ENCODE measurements around the gene NNT. TPM values are rescaled to one million over a fixed set of nuclear protein-coding genes. Genes with fewer than 3 reads are reported as not detected.
A peak's percentile ranks its signal among the peaks of the same experiment; 100 is the strongest.
"Not testable (repeated sequence)": the region's sequence is repeated elsewhere in the genome, so short reads cannot be mapped to it uniquely, and the experiment has no call there.

NNT gene
- total and polyA plus RNA-seq, 2 experiments from 2014 or later: 55.3 to 102 TPM

DNA sequence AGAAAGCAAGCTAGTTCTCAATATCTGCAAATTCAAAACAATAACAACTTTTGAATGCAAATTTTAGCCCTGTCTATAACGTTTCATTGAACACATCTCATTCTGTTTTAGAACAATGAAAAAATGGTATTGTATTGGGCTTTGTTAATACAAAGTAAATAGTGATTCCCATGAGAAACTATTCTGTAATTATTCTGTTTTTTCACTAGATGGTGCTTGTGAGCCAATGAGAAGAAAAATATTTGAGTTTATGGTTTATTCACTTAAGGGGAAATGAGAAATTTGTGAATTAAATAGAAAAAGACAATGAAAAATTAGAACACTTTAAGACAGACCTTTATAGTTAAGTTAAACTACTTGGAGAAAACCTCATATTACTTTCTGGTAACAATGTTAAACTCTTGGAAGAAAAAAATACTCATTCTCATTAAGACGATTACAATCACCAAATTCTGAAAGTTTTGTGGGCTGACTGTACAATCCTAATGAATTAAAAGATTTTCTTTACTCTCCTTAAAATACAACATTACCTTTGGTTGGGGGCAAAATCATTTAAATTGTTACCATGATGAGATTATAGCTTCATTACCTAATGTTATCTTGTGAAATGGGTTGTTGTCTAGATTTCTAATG, 127.0 kb downstream of the NNT start:
- TF ChIP-seq, protein P1, sequence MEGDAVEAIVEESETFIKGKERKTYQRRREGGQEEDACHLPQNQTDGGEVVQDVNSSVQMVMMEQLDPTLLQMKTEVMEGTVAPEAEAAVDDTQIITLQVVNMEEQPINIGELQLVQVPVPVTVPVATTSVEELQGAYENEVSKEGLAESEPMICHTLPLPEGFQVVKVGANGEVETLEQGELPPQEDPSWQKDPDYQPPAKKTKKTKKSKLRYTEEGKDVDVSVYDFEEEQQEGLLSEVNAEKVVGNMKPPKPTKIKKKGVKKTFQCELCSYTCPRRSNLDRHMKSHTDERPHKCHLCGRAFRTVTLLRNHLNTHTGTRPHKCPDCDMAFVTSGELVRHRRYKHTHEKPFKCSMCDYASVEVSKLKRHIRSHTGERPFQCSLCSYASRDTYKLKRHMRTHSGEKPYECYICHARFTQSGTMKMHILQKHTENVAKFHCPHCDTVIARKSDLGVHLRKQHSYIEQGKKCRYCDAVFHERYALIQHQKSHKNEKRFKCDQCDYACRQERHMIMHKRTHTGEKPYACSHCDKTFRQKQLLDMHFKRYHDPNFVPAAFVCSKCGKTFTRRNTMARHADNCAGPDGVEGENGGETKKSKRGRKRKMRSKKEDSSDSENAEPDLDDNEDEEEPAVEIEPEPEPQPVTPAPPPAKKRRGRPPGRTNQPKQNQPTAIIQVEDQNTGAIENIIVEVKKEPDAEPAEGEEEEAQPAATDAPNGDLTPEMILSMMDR (IDR thresholded peaks at IDR 0.05; ENCODE audit: poor library complexity): peak; percentile 70
- TF ChIP-seq EZH2phosphoT487 (IDR thresholded peaks at IDR 0.05; ENCODE audit: low read depth, severe bottlenecking, unreplicated experiment): no peak
- Histone ChIP-seq H3K27ac (no peak overlapping the region), H3K27me3 (no peaks in the 10 kb centered on the region), H2AFZ (no peak overlapping the region), H3K36me3 (replicated peaks; ENCODE audit: insufficient read depth, low read depth) (no peaks in the 10 kb centered on the region), H3K9me2 (replicated peaks; ENCODE audit: insufficient read depth) (no peaks in the 10 kb centered on the region), H3K4me3 (no peak overlapping the region), H3K4me1 (ENCODE audit: insufficient read depth) (no peaks in the 10 kb centered on the region), H3K79me2 (no peaks in the 10 kb centered on the region), H3K9me3 (ENCODE audit: low read depth) (no peaks in the 10 kb centered on the region), H3K4me2 (no peak overlapping the region), H4K20me1 (ENCODE audit: insufficient read depth, poor library complexity, severe bottlenecking) (no peaks in the 10 kb centered on the region)
- DNase-seq (ENCODE audit: low spot score): peak; percentile 21
- WGBS (ENCODE audit: low lambda C conversion rate, missing lambda C conversion rate): 44% methylated on average over 2 of the region's 2 CpGs

DNA sequence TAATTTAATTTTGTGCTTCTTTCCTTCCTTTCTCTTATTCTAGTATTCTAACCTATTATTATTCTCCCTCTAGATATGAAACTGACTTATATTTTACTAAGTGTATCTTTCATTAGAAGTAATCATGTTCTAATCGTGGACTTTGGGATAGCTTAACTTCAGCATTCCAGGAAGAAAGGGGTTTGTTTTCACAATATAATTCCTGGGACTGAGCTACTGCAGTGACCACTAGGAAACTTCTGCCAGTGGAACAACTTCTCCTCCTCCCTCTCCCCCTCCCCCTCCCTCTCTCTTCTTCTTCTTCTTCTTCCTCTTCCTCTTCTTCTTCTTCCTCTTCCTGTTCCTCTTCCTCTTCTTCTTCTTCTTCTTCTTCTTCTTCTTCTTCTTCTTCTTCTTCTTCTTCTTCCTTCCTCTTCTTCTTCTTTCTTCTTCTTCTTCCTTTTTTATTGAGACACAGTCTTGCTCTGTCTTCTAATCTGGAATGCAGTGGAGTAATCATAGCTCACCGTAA, 127.9 kb downstream of the NNT start:
- Histone ChIP-seq H3K27me3 (no peaks in the 10 kb centered on the region), H3K4me2 (no peak overlapping the region), H4K20me1 (ENCODE audit: insufficient read depth, poor library complexity, severe bottlenecking) (no peaks in the 10 kb centered on the region), H3K79me2 (no peaks in the 10 kb centered on the region), H3K9me2 (replicated peaks; ENCODE audit: insufficient read depth) (no peaks in the 10 kb centered on the region), H3K4me3 (no peak overlapping the region), H2AFZ (no peak overlapping the region), H3K4me1 (ENCODE audit: insufficient read depth) (no peaks in the 10 kb centered on the region), H3K27ac (no peak overlapping the region), H3K36me3 (replicated peaks; ENCODE audit: insufficient read depth, low read depth) (no peaks in the 10 kb centered on the region), H3K9me3 (ENCODE audit: low read depth) (no peaks in the 10 kb centered on the region)
- TF ChIP-seq EZH2phosphoT487 (IDR thresholded peaks at IDR 0.05; ENCODE audit: low read depth, severe bottlenecking, unreplicated experiment) (no peak), EZH2 (IDR thresholded peaks at IDR 0.05; ENCODE audit: borderline replicate concordance) (no peak)
- TF ChIP-seq, protein P1 (IDR thresholded peaks at IDR 0.05; ENCODE audit: poor library complexity): no peak
- no peak for DNase-seq (ENCODE audit: low spot score)
- WGBS (ENCODE audit: low lambda C conversion rate, missing lambda C conversion rate): 76% methylated on average over 2 of the region's 2 CpGs

DNA sequence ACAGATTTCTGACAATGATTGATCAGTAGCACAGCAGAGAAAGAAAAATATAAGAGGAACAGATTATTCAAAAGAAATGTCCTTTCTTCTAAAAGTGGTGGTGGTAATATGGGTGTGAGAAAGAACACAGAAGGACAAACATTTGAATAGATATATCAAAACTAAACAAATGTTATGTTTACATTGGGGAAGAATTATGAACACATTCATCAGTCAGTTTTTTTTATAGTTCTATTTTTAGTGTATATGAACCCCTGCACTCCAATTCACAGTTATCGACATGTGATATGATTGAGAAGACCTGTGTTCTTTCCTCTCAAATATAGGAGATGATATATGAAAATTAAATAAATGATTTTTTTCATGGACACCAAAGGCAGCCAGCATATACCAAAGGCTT, 128.6 kb downstream of the NNT start:
- WGBS (ENCODE audit: low lambda C conversion rate, missing lambda C conversion rate): 100% methylated on average over 1 of the region's 1 CpG
- no peaks in the 10 kb centered on the region for H3K27me3 ChIP-seq
- H2AFZ ChIP-seq: no peak overlapping the region
- H3K79me2 ChIP-seq: no peaks in the 10 kb centered on the region
- H3K4me2 ChIP-seq: no peak overlapping the region
- H3K4me3 ChIP-seq: no peak overlapping the region
- H3K36me3 ChIP-seq (replicated peaks; ENCODE audit: insufficient read depth, low read depth): no peaks in the 10 kb centered on the region
- H3K27ac ChIP-seq: no peak overlapping the region
- no peaks in the 10 kb centered on the region for H3K9me3 ChIP-seq (ENCODE audit: low read depth)
- DNase-seq (ENCODE audit: low spot score): no peak
- no peak for TF ChIP-seq EZH2phosphoT487 (IDR thresholded peaks at IDR 0.05; ENCODE audit: low read depth, severe bottlenecking, unreplicated experiment)
- TF ChIP-seq, protein P1 (IDR thresholded peaks at IDR 0.05; ENCODE audit: poor library complexity): no peak
- TF ChIP-seq EZH2 (IDR thresholded peaks at IDR 0.05; ENCODE audit: borderline replicate concordance): no peak
- no peaks in the 10 kb centered on the region for H4K20me1 ChIP-seq (ENCODE audit: insufficient read depth, poor library complexity, severe bottlenecking)
- H3K4me1 ChIP-seq (ENCODE audit: insufficient read depth): no peaks in the 10 kb centered on the region
- no peaks in the 10 kb centered on the region for H3K9me2 ChIP-seq (replicated peaks; ENCODE audit: insufficient read depth)

DNA sequence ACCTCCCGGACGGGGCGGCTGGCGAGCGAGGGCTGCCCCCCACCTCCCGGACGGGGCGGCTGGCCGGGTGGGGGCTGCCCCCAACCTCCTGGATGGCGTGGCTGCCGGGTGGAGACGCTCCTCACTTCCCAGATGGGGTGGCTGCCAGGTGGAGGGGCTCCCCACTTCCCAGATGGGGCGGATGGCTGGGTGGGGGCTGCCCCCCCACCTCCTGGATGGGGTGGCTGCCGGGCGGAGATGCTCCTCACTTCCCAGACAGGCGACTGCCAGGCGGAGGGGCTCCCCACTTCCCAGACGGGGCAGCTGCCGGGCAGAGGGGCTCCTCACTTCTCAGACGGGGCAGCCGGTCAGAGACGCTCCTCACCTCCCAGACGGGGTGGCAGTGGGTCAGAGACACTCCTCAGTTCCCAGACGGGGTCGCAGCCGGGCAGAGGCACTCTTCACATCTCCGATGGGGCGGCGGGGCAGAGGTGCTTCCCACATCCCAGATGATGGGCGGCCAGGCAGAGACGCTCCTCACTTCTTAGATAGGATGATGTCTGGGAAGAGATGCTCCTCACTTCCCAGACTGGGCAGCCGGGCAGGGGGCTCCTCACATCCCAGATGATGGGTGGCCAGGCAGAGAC, 143.1 kb downstream of the NNT start:
- not testable (repeated sequence) for H3K4me3 ChIP-seq; H3K79me2 ChIP-seq; H3K9me3 ChIP-seq (ENCODE audit: low read depth); DNase-seq (ENCODE audit: low spot score); H3K36me3 ChIP-seq (replicated peaks; ENCODE audit: insufficient read depth, low read depth); H3K4me2 ChIP-seq; H4K20me1 ChIP-seq (ENCODE audit: insufficient read depth, poor library complexity, severe bottlenecking); H3K27me3 ChIP-seq; H2AFZ ChIP-seq; H3K27ac ChIP-seq; H3K4me1 ChIP-seq (ENCODE audit: insufficient read depth); H3K9me2 ChIP-seq (replicated peaks; ENCODE audit: insufficient read depth)
- 96% methylated on average over 9 of the region's 32 CpGs for WGBS (ENCODE audit: low lambda C conversion rate, missing lambda C conversion rate)
